ENCODE results near the gene SLC5A11.
"Not testable (repeated sequence)": the region's sequence is repeated elsewhere in the genome, so short reads cannot be mapped to it uniquely, and the experiment has no call there.

The SLC5A11 gene

GRCh38 chr16:24845726-24846547 lies at the start of gene SLC5A11:
SLC5A11 (plus strand) TSS chr16:24845963; CDS start chr16:24858644, 12,681 bp downstream.
- DNase-seq, result no peak

- DNase-seq, result no peak
These were observed 45.2 kb upstream of the SLC5A11 start for GRCh38 chr16:24800586-24800985.

GRCh38 chr16:24801761-24802302 lies 43.9 kb upstream of the SLC5A11 start:
- DNase-seq, result no peak

GRCh38 chr16:24805484-24805883 lies 40.3 kb upstream of the SLC5A11 start:
- no peak for DNase-seq

GRCh38 chr16:24807301-24807700 lies 38.5 kb upstream of the SLC5A11 start:
- no peak for DNase-seq

- DNase-seq, result no peak
These were observed 34.6 kb upstream of the SLC5A11 start for GRCh38 chr16:24810951-24811843.

- not testable (repeated sequence) for DNase-seq
These were observed 33.0 kb upstream of the SLC5A11 start for GRCh38 chr16:24812813-24813212.

GRCh38 chr16:24815021-24815420 lies 30.7 kb upstream of the SLC5A11 start:
- no peak for DNase-seq

- DNase-seq, result no peak
These were observed 29.1 kb upstream of the SLC5A11 start for GRCh38 chr16:24816688-24817087.

- no peak for DNase-seq
These were observed 26.2 kb upstream of the SLC5A11 start for GRCh38 chr16:24819462-24820040.

- DNase-seq, result no peak
These were observed 25.2 kb upstream of the SLC5A11 start for GRCh38 chr16:24820522-24820921.

- DNase-seq, result no peak
These were observed 24.6 kb upstream of the SLC5A11 start for GRCh38 chr16:24821129-24821528.

GRCh38 chr16:24822542-24822941 lies 23.2 kb upstream of the SLC5A11 start:
- DNase-seq, result no peak

- no peak for DNase-seq
These were observed 22.8 kb upstream of the SLC5A11 start for GRCh38 chr16:24822974-24823373.

- no peak for DNase-seq
These were observed 20.1 kb upstream of the SLC5A11 start for GRCh38 chr16:24825696-24826095.

GRCh38 chr16:24826096-24826690 lies 19.6 kb upstream of the SLC5A11 start:
- DNase-seq, result no peak

GRCh38 chr16:24826817-24827566 lies 18.8 kb upstream of the SLC5A11 start:
- DNase-seq, result no peak

- DNase-seq, result no peak
These were observed 16.6 kb upstream of the SLC5A11 start for GRCh38 chr16:24829153-24829552.

GRCh38 chr16:24833352-24833751 lies 12.4 kb upstream of the SLC5A11 start:
- DNase-seq, result no peak

GRCh38 chr16:24834459-24835335 lies 11.1 kb upstream of the SLC5A11 start:
- peak; percentile 38 for DNase-seq

- no peak for DNase-seq
These were observed 8.9 kb upstream of the SLC5A11 start for GRCh38 chr16:24836836-24837235.
